Gastrocnemius medialis (tissue), 4 donors: ENCODE measurements around the gene CD38. TPM values are rescaled to one million over a fixed set of nuclear protein-coding genes. Genes with fewer than 3 reads are reported as not detected.
A peak's percentile ranks its signal among the peaks of the same experiment; 100 is the strongest.

Source experiments
- ATAC-seq, 2 donors: fragments of 150-250 bp; one replicate each; pipeline ENCODE4 v1.9.1; 2016
- DNase-seq, 2 donors: peaks; one replicate each; pipeline ENCODE4 v3.0.0-alpha.2; 2019
- H3K27ac ChIP-seq, 4 donors: fragments of 200-600 bp; sonication (generic); 1 replicate in 1 of 4; 2 replicates in 3 of 4; pipeline ENCODE4 v1.5.1; 2016 to 2018; ENCODE audit warnings: mild to moderate bottlenecking in 2 of 4, moderate library complexity in 1 of 4
- H3K27me3 ChIP-seq, 3 donors: fragments of 200-600 bp; sonication (generic) in 2 of 3; 1 replicate in 1 of 3; 2 replicates in 2 of 3; pipeline versions ENCODE4 v1.5.1 to v1.6.0; 2016 to 2019; ENCODE audit warnings: mild to moderate bottlenecking in 1 of 3, moderate library complexity in 1 of 3
- H3K36me3 ChIP-seq, 2 donors: fragments of 200-600 bp; sonication (generic) in 1 of 2; one replicate each; pipeline ENCODE4 v1.5.1; 2017 to 2018
- H3K4me1 ChIP-seq, 2 donors: fragments of 200-600 bp; sonication (generic) in 1 of 2; one replicate each; pipeline ENCODE4 v1.5.1; 2016 to 2017; ENCODE audit warnings: mild to moderate bottlenecking in 2 of 2
- H3K4me3 ChIP-seq, 4 donors: fragments of 200-600 bp; sonication (generic) in 3 of 4; 1 replicate in 1 of 4; 2 replicates in 3 of 4; pipeline ENCODE4 v1.5.1; 2016 to 2019; ENCODE audit warnings: mild to moderate bottlenecking in 2 of 4
- H3K9me3 ChIP-seq, 3 donors: fragments of 200-600 bp; sonication (generic) in 2 of 3; 1 replicate in 1 of 3; 2 replicates in 2 of 3; pipeline ENCODE4 v1.5.1; 2016 to 2019
- CTCF ChIP-seq, 5 experiments: fragments of 450-650 bp in 3 of 5; fragments of 200-600 bp in 2 of 5; sonication (generic) in 2 of 5; IDR thresholded peaks in 4 of 5; conservative IDR thresholded peaks in 1 of 5; 1 replicate in 4 of 5; 2 replicates in 1 of 5; pipeline ENCODE4 v1.5.1; 2016 to 2019; ENCODE audit warnings: antibody characterized with exemption in 5 of 5, mild to moderate bottlenecking in 3 of 5, moderate library complexity in 3 of 5
- POLR2A ChIP-seq, 2 donors: fragments of 450-650 bp; IDR thresholded peaks; one replicate each; pipeline ENCODE4 v1.6.1; 2017; ENCODE audit warnings: antibody characterized with exemption in 2 of 2, mild to moderate bottlenecking in 2 of 2, moderate library complexity in 2 of 2
- in situ Hi-C, 4 donors: fragments of 200-750 bp; cut with MboI; loops; one replicate each; pipeline versions ENCODE4 v1.15.0 to v1.8.0; 2017; ENCODE audit warnings: low sequenced_read_pairs in 4 of 4
- intact Hi-C: fragments of 100-400 bp; cut with DNase I; formaldehyde crosslinking; loops from one replicate; pipeline ENCODE4 v1.15.1; 2023; ENCODE audit warnings: low total_unique reads
- total RNA-seq, 4 donors: library from RNA; depleted of rRNA; stranded (reverse); fragments of >200 nt; gene quantifications; one replicate each; pipeline versions ENCODE4 v1.1.0 to v1.2.3, GENCODE V29; 2016

The CD38 gene
- total RNA-seq, 4 donors from 2014 or later = 0.73 to 9.0 (median 2.4) TPM

- Histone ChIP-seq H3K4me3 (no peak overlapping the region), H3K9me3 (no peaks in the 10 kb centered on the region), H3K36me3 (no peaks in the 10 kb centered on the region), H3K27me3 (no peaks in the 10 kb centered on the region), H3K27ac (no peak overlapping the region), H3K4me1 (no peaks in the 10 kb centered on the region)
- no peak for DNase-seq
- in situ Hi-C loops = loop anchor here in 1 of 4 donors (25.0 kb wide), 1 partner anchor 213 kb away; the partner anchor contains the start of gene FGFBP2
- intact Hi-C loops = no loop called here
- TF ChIP-seq CTCF (IDR thresholded peaks at IDR 0.05 in 4 of 5, conservative IDR thresholded peaks at IDR 0.05 in 1 of 5) = no peak
- no peak for TF ChIP-seq POLR2A (IDR thresholded peaks at IDR 0.05)
- ATAC-seq = no peak
Observed at GRCh38 chr4:15749001-15749400, 29.1 kb upstream of the CD38 start.

GRCh38 chr4:15751153-15751552 lies 27.0 kb upstream of the CD38 start:
- no peaks in the 10 kb centered on the region for H3K4me1 ChIP-seq
- H3K36me3 ChIP-seq = no peaks in the 10 kb centered on the region
- intact Hi-C loops = no loop called here
- no peaks in the 10 kb centered on the region for H3K9me3 ChIP-seq
- ATAC-seq = no peak
- no peak overlapping the region for H3K27ac ChIP-seq
- TF ChIP-seq CTCF (IDR thresholded peaks at IDR 0.05 in 4 of 5, conservative IDR thresholded peaks at IDR 0.05 in 1 of 5) = no peak
- no peak for TF ChIP-seq POLR2A (IDR thresholded peaks at IDR 0.05)
- no peak for DNase-seq
- H3K4me3 ChIP-seq = no peak overlapping the region
- in situ Hi-C loops = no loop called here
- H3K27me3 ChIP-seq = no peaks in the 10 kb centered on the region

GRCh38 chr4:15753081-15753480 lies 25.0 kb upstream of the CD38 start:
- DNase-seq = no peak
- H3K36me3 ChIP-seq = no peaks in the 10 kb centered on the region

GRCh38 chr4:15753786-15754185 lies 24.3 kb upstream of the CD38 start:
- DNase-seq (peak; percentile 22 to 26), ATAC-seq (peak; percentile 42 to 55)
- in situ Hi-C loops (no loop called here), intact Hi-C loops (no loop called here)
- H3K27me3 ChIP-seq = no peaks in the 10 kb centered on the region
- H3K36me3 ChIP-seq = no peaks in the 10 kb centered on the region
- no peak for TF ChIP-seq POLR2A (IDR thresholded peaks at IDR 0.05)
- no peak for TF ChIP-seq CTCF (IDR thresholded peaks at IDR 0.05 in 4 of 5, conservative IDR thresholded peaks at IDR 0.05 in 1 of 5)
- no peaks in the 10 kb centered on the region for H3K4me1 ChIP-seq
- peak overlapping the region in 3 of 4 donors; percentile 24 to 61 (median 56) for H3K27ac ChIP-seq
- no peaks in the 10 kb centered on the region for H3K9me3 ChIP-seq
- H3K4me3 ChIP-seq = no peak overlapping the region

More at GRCh38 chr4:15753081-15753480, 25.0 kb upstream of the CD38 start:
- no peak overlapping the region for H3K4me3 ChIP-seq
- in situ Hi-C loops (no loop called here), intact Hi-C loops (no loop called here)
- no peaks in the 10 kb centered on the region for H3K4me1 ChIP-seq
- no peaks in the 10 kb centered on the region for H3K27me3 ChIP-seq
- no peak for ATAC-seq
- TF ChIP-seq CTCF (IDR thresholded peaks at IDR 0.05 in 4 of 5, conservative IDR thresholded peaks at IDR 0.05 in 1 of 5) (no peak), POLR2A (IDR thresholded peaks at IDR 0.05) (no peak)
- H3K27ac ChIP-seq = peak overlapping the region in 3 of 4 donors; percentile 24 to 56 (median 29)
- H3K9me3 ChIP-seq = no peaks in the 10 kb centered on the region

GRCh38 chr4:15754323-15754722 lies 23.8 kb upstream of the CD38 start:
- H3K4me3 ChIP-seq = no peak overlapping the region
- intact Hi-C loops (no loop called here), in situ Hi-C loops (no loop called here)
- ATAC-seq = peak in 1 of 2 donors; percentile 30
- no peaks in the 10 kb centered on the region for H3K36me3 ChIP-seq
- no peak for TF ChIP-seq CTCF (IDR thresholded peaks at IDR 0.05 in 4 of 5, conservative IDR thresholded peaks at IDR 0.05 in 1 of 5)
- no peak for TF ChIP-seq POLR2A (IDR thresholded peaks at IDR 0.05)
- DNase-seq = no peak
- peak overlapping the region in 3 of 4 donors; percentile 24 to 61 (median 39) for H3K27ac ChIP-seq
- no peaks in the 10 kb centered on the region for H3K27me3 ChIP-seq
- no peaks in the 10 kb centered on the region for H3K4me1 ChIP-seq
- no peaks in the 10 kb centered on the region for H3K9me3 ChIP-seq
